GM18498 (cell line): Measurements from ENCODE around the gene CFAP210.
"Not testable (repeated sequence)": the region's sequence is repeated elsewhere in the genome, so short reads cannot be mapped to it uniquely, and the experiment has no call there.

Experiments used
- ATAC-seq: cut with Tn5 transposase; IDR thresholded peaks from one replicate; pipeline ENCODE4 v1.9.1; 2021; ENCODE audit warnings: mild to moderate bottlenecking, moderate library complexity; ENCODE audit not compliant: unreplicated experiment

The CFAP210 gene

DNA sequence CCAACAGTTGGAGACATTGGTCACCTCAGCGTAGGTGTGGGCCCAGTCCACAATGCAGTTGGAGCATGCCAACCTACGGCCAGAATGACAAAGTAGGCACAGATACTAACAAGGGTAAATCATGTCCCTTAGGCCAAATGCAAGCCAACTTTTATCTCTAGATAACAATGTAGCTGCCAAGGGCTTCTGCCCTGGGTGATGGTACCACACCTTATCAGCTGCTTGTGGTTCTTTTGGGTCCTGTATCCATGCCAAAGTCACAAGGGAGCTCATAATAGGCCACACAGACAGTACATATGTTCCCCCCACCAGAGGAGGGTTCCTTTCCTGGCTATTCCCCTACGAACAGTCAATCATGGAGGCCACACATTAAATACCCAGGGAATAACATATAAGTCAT is 19.1 kb upstream of the CFAP210 start:
- ATAC-seq = no peak

DNA sequence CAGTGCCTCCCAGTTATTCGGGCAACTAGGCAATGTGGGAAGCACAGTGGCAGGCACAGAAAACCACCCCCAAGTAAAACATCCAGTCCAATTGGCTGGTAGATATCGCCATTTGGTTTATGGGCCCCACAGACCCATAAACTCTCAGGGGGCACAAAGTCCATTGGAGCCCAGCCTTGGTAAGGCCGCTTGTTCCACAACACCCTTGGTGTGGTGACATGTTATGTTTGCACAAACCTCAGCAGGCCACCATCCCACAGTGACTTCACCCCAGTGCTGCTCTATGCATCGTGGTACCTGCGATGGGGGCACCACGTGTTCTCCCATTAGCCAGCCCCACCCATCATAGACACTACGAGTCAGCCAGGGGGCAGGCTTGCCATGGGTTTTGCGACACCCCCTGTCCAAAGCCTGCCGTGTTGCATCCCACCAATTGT is 18.6 kb upstream of the CFAP210 start:
- ATAC-seq = no peak

DNA sequence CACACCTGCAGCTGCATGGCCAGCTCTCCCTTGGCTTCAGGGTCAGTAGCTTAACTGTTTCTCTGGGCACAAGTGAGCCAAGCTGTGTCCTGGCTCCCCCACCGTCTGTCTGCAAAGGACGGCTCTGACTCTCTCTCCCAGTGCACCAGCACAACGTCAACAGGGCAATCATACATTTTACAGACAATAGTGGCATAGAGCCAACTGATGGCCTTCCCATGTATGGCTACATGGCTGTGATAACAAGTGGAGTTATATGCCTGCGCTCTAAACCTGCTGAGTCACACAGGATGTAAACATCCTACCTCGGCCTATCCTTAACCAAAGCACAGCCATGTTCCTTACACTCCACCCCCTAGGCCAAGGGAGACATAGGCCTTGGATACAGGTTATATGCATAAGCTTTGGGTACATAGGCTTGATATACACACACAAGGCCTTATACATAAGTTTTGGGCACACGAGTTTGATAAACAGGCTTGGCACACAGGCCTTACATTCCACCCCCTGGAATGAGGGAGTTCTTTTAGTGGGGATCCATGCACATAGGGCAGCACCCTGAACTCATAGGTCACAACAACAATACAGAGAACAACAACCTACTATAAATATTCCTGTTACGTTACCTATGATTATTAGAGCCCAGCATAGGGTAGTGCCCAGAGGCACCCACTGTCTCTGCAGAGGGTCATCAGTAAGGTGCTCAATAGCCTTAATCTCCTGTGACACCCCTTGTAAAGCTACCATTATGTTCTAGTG is 17.7 kb upstream of the CFAP210 start:
- no peak for ATAC-seq

DNA sequence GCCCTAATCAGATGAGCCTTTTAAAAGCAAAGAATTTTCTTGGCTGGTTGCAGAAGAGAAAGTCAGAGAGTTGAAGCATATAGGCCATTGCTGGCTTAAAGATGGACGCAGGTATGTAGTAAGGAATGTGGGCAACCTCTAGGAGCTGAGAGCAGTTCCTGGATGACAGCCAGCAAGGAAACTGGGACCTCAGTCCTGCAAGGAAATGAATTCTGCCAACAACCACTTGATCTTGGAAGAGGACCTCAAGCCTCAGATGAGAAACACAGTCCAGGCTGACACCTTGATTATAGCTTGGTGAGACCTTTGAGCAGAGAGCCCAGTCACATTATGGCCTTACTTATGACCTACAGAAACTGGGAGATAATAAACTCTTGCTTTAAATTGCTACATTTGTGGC is 15.8 kb upstream of the CFAP210 start:
- no peak for ATAC-seq

DNA sequence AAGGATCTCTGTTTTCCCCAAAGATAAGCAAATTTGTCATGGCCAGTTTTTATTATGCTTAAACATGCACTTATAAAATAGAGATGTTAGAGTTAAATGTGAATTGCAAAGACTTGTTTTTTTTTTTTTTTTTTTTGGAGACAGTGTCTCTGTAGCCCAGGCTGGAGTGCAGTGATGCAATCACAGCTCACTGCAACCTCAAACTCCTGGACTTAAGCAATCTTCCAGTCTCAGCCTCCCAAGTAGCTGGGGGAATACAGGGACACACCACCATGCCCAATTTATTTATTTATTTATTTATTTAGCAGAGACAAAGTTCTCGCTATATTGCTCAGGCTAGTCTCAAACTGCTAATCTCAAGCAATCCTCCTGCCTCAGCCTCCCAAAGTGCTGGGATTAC is 15.1 kb upstream of the CFAP210 start:
- ATAC-seq = no peak

DNA sequence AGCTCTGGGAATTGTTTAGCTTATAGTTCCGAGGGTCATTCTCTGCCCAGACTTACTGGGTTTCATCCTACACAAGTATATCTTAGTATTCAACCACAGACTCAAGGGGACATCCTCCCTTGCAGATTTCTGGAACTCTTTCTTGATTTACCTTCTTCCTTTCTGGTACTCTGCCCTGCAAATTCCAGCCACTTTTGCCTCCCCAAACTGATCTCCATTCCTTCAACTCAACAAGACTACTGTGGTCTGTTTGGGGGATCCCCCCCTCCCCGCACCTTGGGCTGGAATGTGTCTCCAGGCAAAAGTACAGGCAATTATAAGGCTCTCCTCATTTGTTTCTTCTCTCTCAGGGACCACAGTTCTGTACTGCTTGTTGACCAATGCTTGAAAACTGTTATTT is 13.4 kb upstream of the CFAP210 start:
- no peak for ATAC-seq

DNA sequence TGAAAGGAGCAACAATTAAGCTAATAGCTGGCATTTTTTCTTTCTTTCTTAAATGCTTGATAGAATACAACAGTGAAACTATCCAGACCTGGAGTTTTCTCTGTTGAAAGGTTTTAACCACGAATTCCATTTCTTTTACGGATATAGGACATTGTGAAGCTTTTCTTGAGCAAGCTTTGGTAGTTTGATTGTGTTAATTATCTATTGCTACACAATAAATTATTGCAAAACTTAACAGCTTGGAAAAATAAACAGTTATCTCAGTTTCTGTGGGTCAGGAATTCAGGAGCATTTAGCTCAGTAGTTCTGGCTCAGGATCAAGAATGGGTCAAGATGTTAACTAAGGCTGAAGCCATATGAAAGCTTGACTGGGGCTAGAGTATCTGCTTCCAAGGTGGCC is 11.7 kb upstream of the CFAP210 start:
- ATAC-seq = no peak

DNA sequence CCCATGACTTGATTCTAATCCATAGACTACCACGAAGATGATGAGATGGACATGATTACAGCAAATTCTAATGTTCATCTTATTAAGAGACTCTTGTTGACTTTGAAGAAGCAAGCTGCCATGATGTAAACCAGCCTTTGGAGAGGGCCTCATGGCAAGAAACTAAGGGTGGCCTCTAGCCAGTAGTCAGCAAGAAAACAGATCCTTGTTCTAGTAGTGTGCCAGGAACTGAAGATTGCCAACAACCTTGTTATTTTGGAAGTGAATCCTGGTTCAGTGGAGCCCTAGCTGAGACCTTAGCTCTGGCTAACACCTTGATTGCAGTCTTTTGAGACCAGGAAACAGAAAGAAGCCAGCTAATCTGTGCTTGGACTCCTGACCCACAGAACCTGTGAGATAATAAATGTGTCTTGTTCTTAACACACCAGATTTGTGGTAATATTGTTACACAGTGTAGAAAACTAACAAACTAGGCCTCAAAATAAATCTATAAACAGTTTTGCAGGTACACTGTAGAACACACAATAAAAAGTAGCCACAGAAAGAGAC is 10.0 kb upstream of the CFAP210 start:
- no peak for ATAC-seq

DNA sequence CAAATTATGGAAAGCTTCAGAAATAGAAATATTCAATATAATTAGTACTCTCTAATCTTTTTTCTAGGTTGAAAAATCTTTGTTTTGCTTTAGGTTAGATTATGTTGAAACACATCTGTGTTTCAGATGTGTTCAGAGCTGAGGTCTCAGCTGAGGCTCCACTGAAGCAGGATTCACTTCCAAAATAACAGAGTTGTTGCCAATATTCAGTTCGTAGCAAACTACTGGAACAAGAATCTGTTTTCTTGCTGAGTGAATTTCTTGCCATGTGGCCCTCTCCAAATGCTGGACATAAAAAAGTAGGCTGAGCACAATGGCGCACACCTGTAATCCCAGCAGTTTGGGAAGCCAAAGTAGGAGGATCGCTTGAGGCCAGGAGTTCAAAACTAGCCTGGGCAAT is 8.8 kb upstream of the CFAP210 start:
- ATAC-seq = no peak

DNA sequence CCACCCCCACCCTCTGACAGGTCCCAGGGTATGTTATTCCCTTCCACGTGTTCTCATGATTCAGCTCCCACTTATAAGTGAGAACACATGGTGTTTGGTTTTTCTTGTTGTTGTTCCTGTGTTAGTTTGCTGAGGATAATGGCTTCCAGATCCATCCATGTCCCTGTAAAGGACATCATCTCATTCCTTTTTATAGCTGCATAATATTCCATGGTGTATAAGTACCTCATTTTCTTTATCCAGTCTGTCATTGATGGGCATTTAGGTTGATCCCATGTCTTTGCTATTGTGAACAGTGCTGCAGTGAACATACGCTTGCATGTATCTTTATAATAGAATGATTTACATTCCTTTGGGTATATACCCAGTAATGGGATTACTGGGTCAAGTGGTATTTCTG is 5.0 kb upstream of the CFAP210 start:
- not testable (repeated sequence) for ATAC-seq

DNA sequence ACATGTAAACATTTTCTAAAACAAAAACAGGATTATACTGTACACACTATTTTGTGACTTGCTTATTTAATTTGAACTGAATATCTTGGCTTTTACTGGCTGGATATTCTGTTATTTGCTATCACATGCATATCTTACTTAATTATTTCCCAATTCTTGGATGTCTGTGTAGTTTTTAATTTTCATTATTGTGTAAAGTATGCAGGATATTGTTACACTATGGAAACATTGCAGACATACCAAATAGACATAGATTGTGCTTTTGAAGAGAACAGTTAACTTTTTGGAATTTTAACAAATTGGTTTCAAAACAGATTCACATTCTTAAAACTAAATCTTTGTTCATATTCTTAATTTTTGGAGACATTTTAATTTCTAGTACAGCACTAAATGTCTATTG is 2.2 kb upstream of the CFAP210 start:
- ATAC-seq = no peak

DNA sequence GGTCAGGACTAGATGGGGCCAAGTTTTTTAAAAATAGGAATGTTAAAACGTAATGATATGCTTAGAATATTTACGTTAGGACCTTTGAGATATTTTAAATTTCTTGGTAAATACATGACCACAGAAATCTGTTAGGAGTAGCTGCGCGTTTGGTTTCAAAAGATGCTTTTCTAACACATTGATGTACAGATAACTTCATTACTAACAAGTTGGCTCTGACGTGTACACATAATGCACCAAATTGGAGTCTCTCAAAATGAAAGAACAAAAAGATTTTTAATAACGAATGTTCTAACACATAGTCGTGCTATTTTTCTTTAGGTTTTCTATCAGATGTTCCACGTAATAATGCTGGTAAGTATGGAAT is 672 bp upstream of the CFAP210 start:
- no peak for ATAC-seq

DNA sequence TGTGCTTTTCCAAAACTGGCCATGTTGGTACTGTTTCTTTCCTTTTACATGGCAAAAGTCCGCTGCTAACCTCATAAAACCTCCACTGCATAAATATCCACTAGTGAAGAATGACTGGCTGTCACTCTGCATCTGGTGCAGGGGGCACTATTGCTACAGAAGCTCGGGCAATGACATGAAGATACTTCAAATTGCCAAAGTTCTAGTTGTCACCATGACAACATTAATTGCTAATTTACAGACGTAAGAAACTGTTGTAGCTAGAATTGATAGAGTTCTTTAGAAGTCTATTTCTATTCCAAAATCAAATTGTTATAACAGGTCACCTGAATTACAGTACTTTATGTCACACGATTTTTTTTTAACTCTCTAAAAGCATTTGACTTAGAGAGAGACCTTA is 845 bp downstream of the CFAP210 start:
- ATAC-seq = no peak

DNA sequence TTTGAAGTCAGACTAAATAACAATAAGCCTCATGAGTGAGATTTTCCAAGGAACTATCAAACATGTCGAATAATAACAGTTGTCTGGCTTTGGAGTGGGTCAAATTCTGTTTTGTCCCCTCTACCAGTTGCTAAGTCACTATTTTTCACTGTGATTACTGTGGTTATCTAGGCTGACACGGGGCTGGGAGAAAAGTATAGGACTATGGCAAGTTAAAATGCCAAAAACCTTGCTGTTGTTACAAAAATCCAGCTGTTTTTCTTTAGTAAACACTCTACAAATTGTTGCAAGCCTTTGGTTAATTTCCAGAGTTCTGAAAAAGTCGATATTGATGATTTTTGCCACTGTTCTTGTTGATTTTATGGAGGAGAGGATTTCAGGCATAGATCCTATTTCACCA is 1.5 kb downstream of the CFAP210 start:
- ATAC-seq = no peak

DNA sequence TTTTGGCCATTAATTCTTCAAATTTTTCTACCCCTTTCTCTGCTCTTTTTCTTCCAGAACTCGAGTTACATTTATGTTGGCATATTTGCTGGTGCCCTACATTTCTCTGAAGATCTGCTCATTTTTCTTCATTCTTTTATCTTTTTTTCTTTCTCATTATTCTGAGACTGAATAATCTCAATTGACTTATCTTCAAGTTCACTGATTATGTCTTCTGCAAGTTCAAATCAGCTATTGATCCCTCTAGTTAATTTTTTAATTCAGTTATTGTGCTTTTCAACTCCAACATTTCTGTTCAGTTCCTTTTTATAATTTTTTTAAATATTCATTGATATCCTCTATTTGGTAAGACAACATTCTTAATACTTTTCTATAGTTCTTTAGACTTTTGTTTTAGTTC is 3.2 kb downstream of the CFAP210 start:
- ATAC-seq = no peak

DNA sequence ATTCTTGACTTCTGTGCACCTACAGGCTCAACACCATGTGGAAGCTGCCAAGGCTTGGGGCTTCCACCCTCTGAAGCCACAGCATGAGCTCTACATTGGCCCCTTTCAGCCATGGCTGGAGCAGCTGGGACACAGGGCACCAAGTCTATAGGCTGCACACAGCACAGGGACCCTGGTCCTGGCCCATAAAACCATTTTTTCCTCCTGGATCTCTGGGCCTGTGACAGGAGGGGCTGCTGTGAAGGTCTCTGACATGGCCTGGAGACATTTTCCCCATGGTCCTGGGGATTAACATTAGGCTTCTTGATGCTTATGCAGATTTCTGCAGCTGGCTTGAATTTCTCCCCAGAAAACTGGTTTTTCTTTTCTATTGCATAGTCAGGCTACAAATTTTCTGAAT is 6.3 kb downstream of the CFAP210 start:
- ATAC-seq = not testable (repeated sequence)

DNA sequence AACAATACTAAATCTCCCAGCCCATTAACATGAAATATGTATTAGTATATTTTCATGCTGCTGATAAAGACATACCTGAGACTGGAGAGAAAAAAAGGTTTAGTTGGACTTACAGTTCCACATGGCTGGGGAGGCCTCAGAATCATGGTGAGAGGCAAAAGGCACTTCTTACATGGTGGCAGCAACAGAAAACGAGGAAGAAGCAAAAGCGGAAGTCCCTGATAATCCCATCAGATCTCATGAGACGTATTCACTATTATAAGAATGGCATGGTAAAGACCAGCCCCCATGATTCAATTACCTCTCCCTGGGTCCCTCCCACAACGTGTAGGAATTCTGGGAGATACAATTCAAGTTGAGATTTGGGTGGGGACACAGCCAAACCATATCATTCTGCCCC is 7.4 kb downstream of the CFAP210 start:
- not testable (repeated sequence) for ATAC-seq

DNA sequence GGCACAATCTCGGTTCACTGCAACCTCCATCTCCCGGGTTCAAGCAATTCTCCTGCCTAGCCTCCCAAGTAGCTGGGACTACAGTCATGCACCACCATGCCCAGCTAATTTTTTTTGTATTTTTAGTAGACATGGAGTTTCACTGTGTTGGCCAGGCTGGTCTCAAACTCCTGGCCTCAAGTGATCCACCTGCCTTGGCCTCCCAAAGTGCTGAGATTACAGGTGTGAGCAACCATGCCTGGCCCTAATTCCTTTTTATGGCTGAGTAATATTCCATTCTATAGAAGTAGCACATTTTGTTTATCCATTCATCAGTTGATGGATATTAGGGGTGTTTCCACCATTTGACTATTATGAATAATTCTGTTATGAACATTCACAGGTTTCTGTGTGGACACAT is 9.5 kb downstream of the CFAP210 start:
- not testable (repeated sequence) for ATAC-seq

DNA sequence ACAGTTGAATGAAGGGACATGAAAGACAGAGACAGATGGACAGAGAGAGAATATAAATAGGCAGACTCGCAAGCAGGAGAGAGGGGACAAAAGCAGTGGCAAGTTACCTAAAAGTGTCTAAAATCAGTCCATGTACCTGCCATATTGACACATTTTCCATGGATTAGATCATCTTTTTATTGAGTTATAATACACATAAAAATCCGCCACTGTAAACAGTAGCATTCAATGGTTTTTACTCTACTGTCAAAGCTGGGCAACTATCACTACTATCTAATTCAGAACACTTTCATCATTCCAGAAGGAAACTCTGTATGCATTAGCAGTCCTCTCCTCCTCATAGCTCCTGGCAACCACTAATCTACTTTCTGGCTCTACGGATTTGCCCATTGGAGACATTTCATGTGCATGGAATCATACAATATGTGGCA is 10.1 kb downstream of the CFAP210 start:
- no peak for ATAC-seq

DNA sequence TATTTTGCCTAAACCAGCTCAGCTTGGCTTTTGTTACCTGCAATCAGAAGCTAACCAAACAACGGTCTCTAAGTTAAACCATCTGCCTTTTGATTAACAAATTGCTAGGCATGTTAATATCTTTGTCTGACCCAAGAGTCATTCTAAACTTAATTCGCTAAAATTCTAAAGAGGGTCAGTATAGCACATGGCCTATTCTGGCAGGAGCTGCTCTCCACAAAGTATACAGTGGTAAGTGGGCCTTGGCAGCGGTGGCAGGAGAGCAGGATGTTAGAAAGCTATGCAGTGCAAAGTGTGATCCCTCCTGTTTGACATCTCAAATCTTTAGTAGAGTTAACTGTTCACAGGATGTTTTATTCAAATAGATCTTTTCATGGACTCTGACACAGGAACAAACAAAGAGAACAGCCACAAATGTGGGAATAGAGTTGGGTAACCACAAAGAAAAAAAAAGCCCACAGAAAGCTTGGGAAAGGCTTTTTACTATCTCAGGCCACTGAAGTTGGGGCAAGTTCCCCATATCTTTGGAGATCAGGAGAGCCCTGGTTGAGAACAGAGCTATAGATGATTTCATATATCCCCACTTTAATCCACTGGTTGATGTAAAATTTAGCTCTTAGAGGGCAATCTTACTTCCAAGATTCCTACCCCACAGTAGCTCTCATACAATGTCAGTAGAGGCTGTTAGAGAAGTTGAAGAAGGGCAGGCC is 10.6 kb downstream of the CFAP210 start:
- ATAC-seq = no peak

DNA sequence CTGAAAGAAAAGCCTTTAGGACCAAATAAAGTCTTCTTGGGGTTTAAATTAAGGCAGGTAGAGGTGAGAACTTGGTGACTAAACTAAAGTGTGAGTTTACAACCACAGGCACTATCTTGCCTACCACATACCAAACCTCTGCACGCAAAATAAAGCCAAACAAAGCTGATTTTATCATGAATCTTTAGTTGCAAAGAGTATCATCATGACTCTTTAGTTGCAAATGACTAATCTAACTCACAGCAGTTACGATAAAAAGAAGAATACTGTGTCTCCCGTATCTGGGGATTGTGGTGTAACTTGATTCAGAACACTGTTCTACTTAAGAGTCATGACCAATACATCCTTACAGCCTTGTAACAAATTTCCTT is 11.2 kb downstream of the CFAP210 start:
- ATAC-seq = no peak

DNA sequence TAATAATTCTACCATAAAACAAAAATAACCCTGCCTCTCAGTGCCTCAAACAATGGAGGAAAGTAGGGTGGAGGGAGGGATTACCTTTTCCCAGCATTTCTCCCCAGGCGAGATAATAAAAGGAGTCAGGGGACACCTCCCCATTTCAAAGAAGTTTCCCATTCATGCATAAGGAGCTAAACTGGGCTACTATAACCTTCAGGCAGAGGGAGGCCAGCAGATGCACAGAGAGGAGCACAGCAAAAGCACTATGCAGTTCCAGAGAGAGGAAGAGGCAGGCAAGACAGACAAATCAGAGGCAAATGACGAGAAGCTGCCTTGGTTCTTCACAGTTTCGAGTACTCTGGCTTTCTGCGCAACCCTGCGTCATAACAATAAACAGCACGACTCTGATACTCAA is 17.4 kb downstream of the CFAP210 start:
- no peak for ATAC-seq
